ENCODE measurements around the gene MEIS1. TPM values are rescaled to one million over a fixed set of nuclear protein-coding genes. Genes with fewer than 3 reads are reported as not detected.
A peak's percentile ranks its signal among the peaks of the same experiment; 100 is the strongest.

MEIS1 gene
- total RNA-seq, 1 donor = 107 TPM

GRCh38 chr2:66507673-66508201 lies 72.8 kb downstream of the MEIS1 start:
- no peak for TF ChIP-seq CTCF (IDR thresholded peaks at IDR 0.05; ENCODE audit: insufficient read depth, low read depth, low read length)
- DNase-seq (ENCODE audit: low read depth) = no peak
- no peak overlapping the region for H3K4me3 ChIP-seq (ENCODE audit: low read depth, low read length)

GRCh38 chr2:66508484-66509071 lies 73.7 kb downstream of the MEIS1 start:
- no peak for DNase-seq (ENCODE audit: low read depth)
- no peak overlapping the region for H3K4me3 ChIP-seq (ENCODE audit: low read depth, low read length)
- TF ChIP-seq CTCF (IDR thresholded peaks at IDR 0.05; ENCODE audit: insufficient read depth, low read depth, low read length) = no peak

GRCh38 chr2:66509326-66509811 lies 74.4 kb downstream of the MEIS1 start:
- DNase-seq (ENCODE audit: low read depth) = no peak
- H3K4me3 ChIP-seq (ENCODE audit: low read depth, low read length) = no peak overlapping the region
- no peak for TF ChIP-seq CTCF (IDR thresholded peaks at IDR 0.05; ENCODE audit: insufficient read depth, low read depth, low read length)

GRCh38 chr2:66512626-66513025 lies 77.7 kb downstream of the MEIS1 start:
- TF ChIP-seq CTCF (IDR thresholded peaks at IDR 0.05; ENCODE audit: insufficient read depth, low read depth, low read length) = no peak
- no peak for DNase-seq (ENCODE audit: low read depth)
- H3K4me3 ChIP-seq (ENCODE audit: low read depth, low read length) = no peak overlapping the region

GRCh38 chr2:66515743-66516142 lies 80.8 kb downstream of the MEIS1 start:
- no peak for TF ChIP-seq CTCF (IDR thresholded peaks at IDR 0.05; ENCODE audit: insufficient read depth, low read depth, low read length)
- peak; percentile 72 for DNase-seq (ENCODE audit: low read depth)

GRCh38 chr2:66516499-66516898 lies 81.6 kb downstream of the MEIS1 start:
- no peak for DNase-seq (ENCODE audit: low read depth)
- TF ChIP-seq CTCF (IDR thresholded peaks at IDR 0.05; ENCODE audit: insufficient read depth, low read depth, low read length) = no peak
- no peak overlapping the region for H3K4me3 ChIP-seq (ENCODE audit: low read depth, low read length)

More at GRCh38 chr2:66515743-66516142, 80.8 kb downstream of the MEIS1 start:
- H3K4me3 ChIP-seq (ENCODE audit: low read depth, low read length) = no peak overlapping the region

- TF ChIP-seq CTCF (IDR thresholded peaks at IDR 0.05; ENCODE audit: insufficient read depth, low read depth, low read length) = no peak
- no peak for DNase-seq (ENCODE audit: low read depth)
- no peak overlapping the region for H3K4me3 ChIP-seq (ENCODE audit: low read depth, low read length)
Observed at GRCh38 chr2:66517772-66518171, 82.8 kb downstream of the MEIS1 start.

Measured in fibroblast of villous mesenchyme (primary cell).